Right renal cortex interstitium (tissue), 3 donors: Measurements from ENCODE around the gene UBE2G1. TPM values are rescaled to one million over a fixed set of nuclear protein-coding genes. Genes with fewer than 3 reads are reported as not detected.
A peak's percentile ranks its signal among the peaks of the same experiment; 100 is the strongest.
"Not testable (repeated sequence)": the region's sequence is repeated elsewhere in the genome, so short reads cannot be mapped to it uniquely, and the experiment has no call there.

Experiments
- DNase-seq, 3 donors: peaks; one replicate each; pipeline ENCODE4 v3.0.0-alpha.2; 2013; ENCODE audit warnings: low read depth in 3 of 3, low spot score in 2 of 3
- polyA plus RNA-seq, 3 donors: library from polyadenylated mRNA; unstranded; fragments of 120-200 nt; gene quantifications; one replicate each; pipeline ENCODE4 v1.2.1, GENCODE V29; 2013; ENCODE audit not compliant: insufficient read length in 3 of 3

The UBE2G1 gene
- polyA plus RNA-seq, 3 donors: 58.6 to 62.3 (median 61.6) TPM

GRCh38 chr17:4375796-4376440 is 9.4 kb upstream of the UBE2G1 start:
- DNase-seq: not testable (repeated sequence)

GRCh38 chr17:4375039-4375748 is 8.7 kb upstream of the UBE2G1 start:
- DNase-seq: no peak

- no peak for DNase-seq
Measured at GRCh38 chr17:4369557-4370230, 3.2 kb upstream of the UBE2G1 start.

- DNase-seq: no peak
Measured at GRCh38 chr17:4368341-4368740, 1.9 kb upstream of the UBE2G1 start.

- DNase-seq: not testable (repeated sequence)
Measured at GRCh38 chr17:4367177-4367576, 702 bp upstream of the UBE2G1 start.

- DNase-seq: peak in 1 of 3 donors; percentile 23
Measured at GRCh38 chr17:4365628-4366326, 698 bp downstream of the UBE2G1 start.

GRCh38 chr17:4365103-4365627 is 1.3 kb downstream of the UBE2G1 start:
- DNase-seq: peak; percentile 81 to 83 (median 83)

- no peak for DNase-seq
Measured at GRCh38 chr17:4364622-4365041, 1.8 kb downstream of the UBE2G1 start.

GRCh38 chr17:4362141-4362540 is 4.3 kb downstream of the UBE2G1 start:
- no peak for DNase-seq

- no peak for DNase-seq
Measured at GRCh38 chr17:4358154-4358553, 8.3 kb downstream of the UBE2G1 start.

GRCh38 chr17:4357671-4358070 is 8.8 kb downstream of the UBE2G1 start:
- DNase-seq: no peak

- DNase-seq: no peak
Measured at GRCh38 chr17:4357030-4357628, 9.3 kb downstream of the UBE2G1 start.

- no peak for DNase-seq
Measured at GRCh38 chr17:4354862-4355514, 11.5 kb downstream of the UBE2G1 start.

- no peak for DNase-seq
Measured at GRCh38 chr17:4354206-4354605, 12.3 kb downstream of the UBE2G1 start.

GRCh38 chr17:4350214-4350613 is 16.3 kb downstream of the UBE2G1 start:
- not testable (repeated sequence) for DNase-seq

GRCh38 chr17:4345581-4346252 is 20.8 kb downstream of the UBE2G1 start:
- no peak for DNase-seq

- DNase-seq: no peak
Measured at GRCh38 chr17:4344926-4345325, 21.5 kb downstream of the UBE2G1 start.

- no peak for DNase-seq
Measured at GRCh38 chr17:4342535-4342934, 23.9 kb downstream of the UBE2G1 start.

GRCh38 chr17:4341616-4341977 is 24.9 kb downstream of the UBE2G1 start:
- no peak for DNase-seq
